Glomerular visceral epithelial cell (primary cell): Measurements from ENCODE around the gene GFM1.
A peak's percentile ranks its signal among the peaks of the same experiment; 100 is the strongest.

Experiments
- DNase-seq: peaks from one replicate; pipeline ENCODE4 v3.0.0-alpha.2; 2016; ENCODE audit errors: extremely low spot score

Gene GFM1

GRCh38 chr3:158644345-158644908, at the start of gene GFM1:
GFM1 (plus strand) TSS chr3:158644527; CDS start chr3:158644635, 108 bp downstream.
- DNase-seq: peak; percentile 94

GRCh38 chr3:158600787-158601186, 43.5 kb upstream of the GFM1 start:
- no peak for DNase-seq

GRCh38 chr3:158602227-158602626, 42.1 kb upstream of the GFM1 start:
- no peak for DNase-seq

GRCh38 chr3:158617982-158618875, 26.1 kb upstream of the GFM1 start:
- DNase-seq: no peak

DNA sequence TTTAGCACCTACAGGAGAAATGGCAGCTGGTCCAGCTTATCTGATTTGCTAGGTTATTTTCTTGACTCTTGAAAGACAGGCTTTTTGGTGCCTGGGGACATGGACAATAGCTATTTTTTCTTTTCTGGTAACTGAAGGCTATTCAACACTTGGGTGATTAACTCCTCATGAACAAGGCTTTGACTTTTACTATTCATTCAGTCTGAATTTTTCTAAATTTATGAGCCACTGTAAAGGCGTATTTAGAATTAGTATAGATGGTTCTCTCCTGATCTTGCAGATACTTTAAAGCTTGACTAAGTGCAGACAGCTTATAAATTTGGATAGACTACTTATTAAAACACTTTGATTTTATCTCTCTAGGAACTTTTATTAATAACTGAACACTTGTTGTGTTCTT, 18.4 kb upstream of the GFM1 start:
- no peak for DNase-seq

- DNase-seq: no peak
These were observed 12.3 kb upstream of the GFM1 start for GRCh38 chr3:158631981-158632380.

- no peak for DNase-seq
These were observed 3.7 kb upstream of the GFM1 start for GRCh38 chr3:158640646-158641045.

- no peak for DNase-seq
These were observed 2.3 kb upstream of the GFM1 start for GRCh38 chr3:158642005-158642404.

GRCh38 chr3:158642474-158643210, 1.7 kb upstream of the GFM1 start:
- DNase-seq: no peak

DNA sequence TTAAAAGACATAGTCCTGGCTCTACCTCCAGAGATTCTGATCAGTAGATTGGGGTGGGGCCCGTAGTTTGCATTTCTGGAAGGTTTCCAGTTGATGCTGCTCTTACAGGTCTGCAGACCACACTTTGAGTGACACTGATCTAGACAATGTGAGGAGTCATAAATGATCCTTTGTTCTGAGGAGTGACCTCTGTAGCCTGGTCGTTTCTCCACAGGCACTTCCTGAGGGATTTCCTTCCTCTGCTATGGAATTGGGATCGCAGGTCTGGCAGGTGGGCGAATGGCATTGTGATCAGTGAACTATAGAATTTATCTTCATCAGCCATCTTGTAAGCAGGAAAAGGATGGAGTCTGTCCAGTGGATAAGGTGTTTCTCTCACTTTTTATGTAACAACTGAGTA, 5.5 kb downstream of the GFM1 start:
- DNase-seq: no peak

- no peak for DNase-seq
These were observed 6.9 kb downstream of the GFM1 start for GRCh38 chr3:158651192-158651591.

DNA sequence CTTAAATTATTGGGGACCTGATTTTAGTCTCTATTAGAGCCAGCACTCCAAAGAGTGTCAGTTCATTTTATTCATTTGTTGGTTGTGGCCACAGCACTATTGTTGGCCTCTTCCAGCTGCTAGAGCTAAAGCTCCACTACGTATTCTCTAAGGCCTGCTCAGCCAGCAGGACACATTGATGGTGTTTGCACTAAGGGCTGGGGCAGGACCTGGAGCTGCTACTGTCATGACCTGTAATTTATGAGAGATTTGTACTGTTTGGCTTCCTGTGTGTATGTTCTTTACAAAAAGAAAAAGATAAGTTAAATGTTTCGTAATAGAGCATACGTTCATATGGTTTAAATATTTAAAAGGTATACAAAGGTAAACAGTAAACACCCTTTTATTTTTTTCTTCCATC, 8.1 kb downstream of the GFM1 start:
- no peak for DNase-seq

DNA sequence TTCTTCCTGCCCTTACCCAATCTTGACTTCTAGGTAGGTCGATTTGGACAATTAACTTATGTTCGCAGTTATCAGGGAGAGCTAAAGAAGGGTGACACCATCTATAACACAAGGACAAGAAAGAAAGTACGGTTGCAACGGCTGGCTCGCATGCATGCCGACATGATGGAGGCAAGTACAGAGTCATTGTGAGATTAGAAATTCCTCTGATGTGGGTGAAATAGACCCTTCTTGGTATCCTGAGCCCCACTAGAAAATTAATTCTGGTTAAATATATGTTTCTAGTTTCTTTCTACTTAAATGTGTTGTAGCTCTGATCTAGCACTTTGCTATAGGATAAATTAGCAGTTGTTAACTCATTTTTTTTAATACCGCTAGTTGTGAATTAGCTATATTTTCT, 14.6 kb downstream of the GFM1 start:
- no peak for DNase-seq

DNA sequence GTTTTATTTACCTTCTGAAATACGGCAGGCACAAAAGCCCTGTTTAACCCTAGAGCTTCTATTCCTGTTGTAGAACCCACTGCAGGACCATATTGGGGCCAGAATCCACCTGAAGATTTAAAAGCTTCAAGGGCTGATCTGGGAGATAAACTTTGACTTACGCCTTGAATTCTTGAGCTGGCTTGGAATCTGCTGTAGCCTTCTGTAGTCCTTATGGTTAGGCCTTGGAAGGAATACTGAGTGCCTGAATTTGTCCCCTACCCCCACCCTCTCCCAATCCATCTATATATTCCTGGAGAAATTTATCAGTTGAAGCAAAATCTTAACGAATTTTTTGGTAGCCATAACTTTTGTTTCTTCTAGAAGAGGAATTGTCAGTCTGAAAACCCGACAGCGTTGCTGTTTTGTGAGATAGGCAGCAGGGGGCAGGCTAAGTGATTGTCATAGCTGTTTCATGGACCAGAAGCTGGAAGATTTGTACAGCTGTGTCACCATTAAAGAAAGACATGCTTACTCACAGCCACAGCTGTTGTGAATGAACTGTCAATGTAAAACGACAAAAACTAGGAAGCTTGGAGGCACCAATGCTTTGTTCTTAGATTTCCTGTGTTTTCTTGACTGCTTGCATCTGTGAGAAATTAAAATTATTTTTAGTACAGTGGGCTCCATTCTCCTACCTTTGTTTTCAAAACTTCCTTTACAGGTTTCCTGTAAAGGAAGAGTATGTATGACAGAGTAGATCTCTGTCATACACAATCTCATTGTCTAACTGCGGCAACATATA, 15.3 kb downstream of the GFM1 start:
- DNase-seq: peak; percentile 52

- no peak for DNase-seq
These were observed 16.4 kb downstream of the GFM1 start for GRCh38 chr3:158660711-158661110.

GRCh38 chr3:158663246-158663645, 18.9 kb downstream of the GFM1 start:
- DNase-seq: no peak

DNA sequence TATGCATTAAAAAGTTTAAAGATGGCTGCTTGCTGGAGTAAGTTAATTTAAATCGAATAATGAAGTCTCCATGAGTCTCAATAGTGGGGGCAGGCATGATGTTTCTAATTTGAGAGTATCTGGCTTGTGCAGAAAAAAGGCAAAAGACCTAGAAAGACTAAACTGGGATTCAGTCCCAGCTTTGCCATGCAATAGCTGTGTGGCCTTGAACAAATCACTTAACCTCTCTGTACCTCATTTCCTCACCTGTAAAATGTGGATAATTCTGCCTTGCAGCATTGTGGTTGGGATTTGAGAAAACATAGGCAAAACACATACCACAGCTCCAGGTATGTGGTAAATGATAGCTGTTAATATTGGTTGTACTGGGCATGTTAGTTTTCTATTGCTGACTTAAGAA, 19.5 kb downstream of the GFM1 start:
- DNase-seq: no peak

DNA sequence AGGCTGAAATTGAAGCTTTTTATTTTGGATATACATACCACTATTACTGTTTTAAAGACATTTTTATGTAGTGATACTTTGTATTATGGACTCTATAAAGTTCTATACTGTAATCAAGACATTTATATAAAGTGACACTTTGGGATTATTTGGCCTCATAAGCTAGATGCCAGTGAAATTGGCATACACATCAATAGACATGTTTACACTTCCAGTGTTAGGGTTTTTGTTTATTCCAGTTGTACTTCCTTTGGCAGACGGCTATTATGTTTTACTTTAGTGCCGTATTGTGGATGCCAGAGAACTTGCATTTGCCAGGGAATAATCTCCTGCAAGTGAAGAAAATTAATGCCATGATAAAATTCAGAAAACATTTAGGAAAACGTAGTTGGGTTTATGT, 22.1 kb downstream of the GFM1 start:
- no peak for DNase-seq

- DNase-seq: no peak
These were observed 24.2 kb downstream of the GFM1 start for GRCh38 chr3:158668506-158668905.

DNA sequence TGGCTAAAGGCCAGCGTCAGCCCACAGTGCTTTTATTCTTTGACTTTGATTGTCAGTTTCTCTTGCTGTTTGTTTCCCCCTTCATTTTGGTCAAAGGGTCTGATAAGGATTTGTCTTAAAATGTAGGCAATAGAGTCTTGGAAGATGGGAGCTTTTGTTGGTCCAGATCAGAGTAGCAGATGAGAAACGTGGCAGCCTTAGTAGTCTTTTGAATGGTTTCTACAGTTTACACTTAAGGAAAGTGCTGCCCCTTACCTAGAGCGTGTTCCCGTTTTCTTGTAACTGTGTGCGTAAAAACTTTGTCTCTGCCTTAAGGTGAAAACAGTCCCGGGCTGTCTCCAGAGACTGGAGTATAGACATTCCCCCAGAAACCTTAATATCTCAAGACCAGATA, 27.5 kb downstream of the GFM1 start:
- DNase-seq: no peak

DNA sequence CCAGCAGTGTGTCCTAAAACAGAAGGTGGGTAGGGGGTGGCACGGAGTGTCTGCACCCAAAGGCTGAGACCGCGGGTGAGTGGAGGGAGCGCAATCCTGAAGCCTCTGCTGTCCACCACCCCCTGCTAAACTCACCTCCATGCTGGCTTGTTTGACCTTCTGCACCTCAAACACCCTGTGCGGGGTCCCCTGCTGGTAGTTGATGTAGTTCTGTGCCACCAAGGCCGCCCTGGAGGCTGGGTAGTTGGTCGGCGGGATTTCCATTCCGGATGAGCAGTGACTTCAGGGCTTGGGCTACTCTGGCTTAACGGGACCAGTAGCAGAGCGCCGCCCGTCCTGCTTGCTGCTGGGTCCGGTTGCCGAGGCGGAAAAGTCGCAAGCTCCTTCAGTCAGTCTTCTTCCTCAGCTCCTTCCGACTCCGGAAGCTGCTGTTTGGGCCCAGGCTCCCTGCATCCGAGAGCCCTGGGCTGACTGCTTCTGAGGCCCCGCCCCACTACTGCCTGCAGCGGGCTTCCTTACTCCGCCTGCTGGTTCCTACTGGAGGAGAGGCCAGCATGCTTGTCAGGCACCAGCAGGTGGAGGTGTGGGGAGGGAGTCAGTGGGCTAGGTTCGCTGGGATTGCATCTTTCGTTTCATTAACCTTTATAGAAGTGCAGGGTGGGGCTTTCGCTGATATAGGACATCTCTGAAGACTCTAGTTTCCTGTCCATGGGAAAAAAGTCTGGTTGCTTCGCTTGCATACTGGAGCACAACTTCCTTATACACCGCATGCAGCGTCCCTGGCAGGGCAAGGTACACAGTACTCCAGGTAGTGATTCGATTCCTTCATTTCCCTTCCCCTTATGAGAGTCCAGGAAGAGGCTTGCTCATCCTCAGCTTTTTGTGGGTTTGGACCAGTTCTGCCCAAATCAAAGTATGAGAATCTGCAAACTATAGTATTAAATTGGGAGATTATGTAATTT, 28.2 kb downstream of the GFM1 start, which contains the start of gene LXN:
TSS of gene LXN (minus strand) at position 434 of the 962 bp plus-strand sequence. CDS start at position 264, 170 bp downstream.
- peak; percentile 89 for DNase-seq
